Sigmoid colon (tissue), 7 donors: ENCODE measurements around the gene EEFSEC. TPM values are rescaled to one million over a fixed set of nuclear protein-coding genes. Genes with fewer than 3 reads are reported as not detected.

Experiments
- DNase-seq: peaks from one replicate; pipeline ENCODE4 v3.0.0-alpha.2; 2019
- H3K27ac ChIP-seq, 4 donors: fragments of 200-600 bp; sonication (generic); one replicate each; pipeline ENCODE4 v1.5.1; 2016 to 2019; ENCODE audit warnings: mild to moderate bottlenecking in 1 of 4
- H3K27me3 ChIP-seq, 3 donors: fragments of 200-600 bp; sonication (generic); one replicate each; pipeline ENCODE4 v1.5.1; 2019; ENCODE audit warnings: mild to moderate bottlenecking in 1 of 3
- H3K36me3 ChIP-seq, 4 donors: fragments of 200-600 bp; sonication (generic); one replicate each; pipeline ENCODE4 v1.5.1; 2016 to 2019
- H3K4me1 ChIP-seq, 4 donors: fragments of 200-600 bp; sonication (generic); one replicate each; pipeline ENCODE4 v1.5.1; 2017 to 2019
- H3K4me3 ChIP-seq, 4 donors: fragments of 200-600 bp; sonication (generic); one replicate each; pipeline ENCODE4 v1.5.1; 2017 to 2019; ENCODE audit warnings: mild to moderate bottlenecking in 2 of 4, moderate library complexity in 1 of 4
- H3K9me3 ChIP-seq, 4 donors: fragments of 200-600 bp in 3 of 4; sonication (generic) in 3 of 4; one replicate each; pipeline versions ENCODE4 v1.5.1 to v1.6.1; 2013 to 2019
- CTCF ChIP-seq, 4 experiments: fragments of 450-650 bp in 3 of 4; fragments of 200-600 bp in 1 of 4; IDR thresholded peaks; one replicate each; pipeline ENCODE4 v1.5.1; 2016 to 2019; ENCODE audit warnings: antibody characterized with exemption in 4 of 4, mild to moderate bottlenecking in 3 of 4, moderate library complexity in 2 of 4
- EP300 ChIP-seq, 4 donors: sonication (generic); formaldehyde crosslinking; IDR thresholded peaks; one replicate each; pipeline ENCODE4 v1.6.1; 2017; ENCODE audit warnings: antibody characterized with exemption in 4 of 4
- POLR2A ChIP-seq, 2 donors: fragments of 450-650 bp; IDR thresholded peaks; one replicate each; pipeline ENCODE4 v1.6.1; 2016; ENCODE audit warnings: antibody characterized with exemption in 2 of 2, mild to moderate bottlenecking in 2 of 2, moderate library complexity in 2 of 2
- POLR2AphosphoS5 ChIP-seq, 4 donors: sonication (generic); formaldehyde crosslinking; IDR thresholded peaks; one replicate each; pipeline ENCODE4 v1.6.1; 2017; ENCODE audit warnings: antibody characterized with exemption in 4 of 4
- WGBS, 2 donors: extraction: QIAGEN DNeasy Blood & Tissue Kit; methylation state at CpG; one replicate each; pipeline ENCODE4 v1.1.7; 2013; 5-methylcytosine and 5-hydroxymethylcytosine counted together
- intact Hi-C: fragments of 100-400 bp; cut with DNase I; formaldehyde crosslinking; loops from one replicate; pipeline ENCODE4 v1.15.1; 2023
- polyA plus RNA-seq, 3 donors: library from polyadenylated mRNA; stranded (reverse); fragments of 200-250 nt; gene quantifications; one replicate each; pipeline ENCODE4 v1.2.3, GENCODE V29; 2013
- total RNA-seq, 4 donors: library from RNA; depleted of rRNA; stranded (reverse); fragments of >200 nt; gene quantifications; one replicate each; pipeline ENCODE4 v1.1.0, GENCODE V29; 2016
- donor health status: healthy with polysubstance abuse.
- donor health status: Bipolar disorder and iron deficiency.
- donor health status: healthy.

The EEFSEC gene
- total and polyA plus RNA-seq, 7 donors = 5.3 to 16.1 (median 12.2) TPM

- intact Hi-C loops = no loop called here
- H3K4me1 ChIP-seq = no peaks in the 10 kb centered on the region
- no peaks in the 10 kb centered on the region for H3K9me3 ChIP-seq
- H3K36me3 ChIP-seq = no peaks in the 10 kb centered on the region
- H3K4me3 ChIP-seq = no peak overlapping the region
- no peak overlapping the region for H3K27ac ChIP-seq
- H3K27me3 ChIP-seq = peaks cover 0 to 9% (median 0%) of the 10 kb centered on the region in 3 donors
- TF ChIP-seq CTCF (IDR thresholded peaks at IDR 0.05) (no peak), POLR2A (IDR thresholded peaks at IDR 0.05) (no peak), EP300 (IDR thresholded peaks at IDR 0.05) (no peak), POLR2AphosphoS5 (IDR thresholded peaks at IDR 0.05) (no peak)
- WGBS, 2 donors = 56 to 75% methylated on average over 6 of the region's 6 CpGs
- no peak for DNase-seq
These were observed 295.2 kb downstream of the EEFSEC start for GRCh38 chr3:128448491-128448890.

DNA sequence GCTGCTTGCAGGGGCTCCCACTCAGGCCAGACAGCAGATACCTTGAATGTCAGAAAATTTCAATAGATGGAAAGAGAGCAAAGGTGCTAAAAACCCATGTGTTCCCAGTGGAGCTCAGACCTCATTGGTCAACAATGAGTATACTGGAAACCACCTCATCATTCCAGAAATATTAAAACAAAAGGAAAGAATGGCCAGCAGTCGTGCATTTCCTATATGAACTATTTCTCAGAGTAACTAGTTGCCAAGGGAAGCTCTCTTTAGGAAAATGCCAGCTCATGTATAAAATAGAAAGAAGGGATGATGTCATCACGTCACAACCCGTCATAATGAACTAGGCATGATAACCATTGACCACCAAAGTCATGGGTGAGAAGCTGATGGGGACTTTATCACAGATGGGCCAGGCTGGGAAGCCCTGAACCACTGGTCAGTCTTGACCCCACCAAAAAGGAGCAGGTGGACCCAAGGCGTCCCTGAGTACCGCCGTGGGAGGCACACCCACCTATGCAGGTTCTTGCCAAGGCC, 295.9 kb downstream of the EEFSEC start:
- no peaks in the 10 kb centered on the region for H3K36me3 ChIP-seq
- WGBS, 2 donors = 85 to 90% methylated on average over 6 of the region's 6 CpGs
- peaks cover 0 to 16% (median 0%) of the 10 kb centered on the region in 3 donors for H3K27me3 ChIP-seq
- H3K9me3 ChIP-seq = no peaks in the 10 kb centered on the region
- H3K27ac ChIP-seq = no peak overlapping the region
- H3K4me3 ChIP-seq = no peak overlapping the region
- TF ChIP-seq EP300 (IDR thresholded peaks at IDR 0.05) (no peak), CTCF (IDR thresholded peaks at IDR 0.05) (no peak), POLR2AphosphoS5 (IDR thresholded peaks at IDR 0.05) (no peak), POLR2A (IDR thresholded peaks at IDR 0.05) (no peak)
- no peak for DNase-seq
- intact Hi-C loops = no loop called here
- no peaks in the 10 kb centered on the region for H3K4me1 ChIP-seq

- WGBS, 2 donors = 88 to 89% methylated on average over 9 of the region's 9 CpGs
- Histone ChIP-seq H3K36me3 (no peaks in the 10 kb centered on the region), H3K27ac (no peak overlapping the region), H3K9me3 (no peaks in the 10 kb centered on the region), H3K4me1 (no peaks in the 10 kb centered on the region), H3K27me3 (peaks cover 0 to 42% (median 0%) of the 10 kb centered on the region in 3 donors), H3K4me3 (no peak overlapping the region)
- intact Hi-C loops = no loop called here
- TF ChIP-seq CTCF (IDR thresholded peaks at IDR 0.05) (no peak), EP300 (IDR thresholded peaks at IDR 0.05) (no peak), POLR2AphosphoS5 (IDR thresholded peaks at IDR 0.05) (no peak), POLR2A (IDR thresholded peaks at IDR 0.05) (no peak)
- no peak for DNase-seq
These were observed 298.8 kb downstream of the EEFSEC start for GRCh38 chr3:128452120-128452519.

DNA sequence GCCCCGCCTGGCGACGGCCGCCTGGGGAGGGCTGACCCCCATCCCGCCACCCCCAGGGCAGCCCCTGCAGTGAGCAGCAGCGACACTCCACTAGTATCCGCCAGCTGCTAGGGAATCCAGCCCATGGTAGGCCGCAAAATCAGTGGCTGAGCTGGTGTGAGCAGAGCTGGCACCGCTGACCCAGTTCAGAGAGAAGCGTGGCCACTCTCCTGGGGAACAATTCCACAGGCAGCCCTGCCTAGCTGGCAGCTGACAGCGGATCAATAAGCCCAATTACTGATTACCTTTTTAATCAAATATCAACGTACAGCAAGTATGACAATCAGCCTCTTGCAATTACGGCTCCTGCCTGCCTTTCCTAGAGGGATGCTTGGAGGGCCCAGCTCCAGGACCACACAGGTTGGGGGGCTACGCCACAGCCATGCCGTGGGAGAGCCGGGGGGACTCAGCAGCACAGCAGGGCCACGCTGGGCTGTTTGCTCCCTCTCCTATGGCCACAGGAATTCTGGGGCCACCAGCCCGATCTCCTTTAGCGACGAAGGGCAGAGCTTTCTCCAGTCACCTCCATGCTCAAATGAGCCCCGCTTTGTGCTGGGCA, 299.5 kb downstream of the EEFSEC start:
- Histone ChIP-seq H3K4me3 (no peak overlapping the region), H3K27me3 (peaks cover 0 to 42% (median 0%) of the 10 kb centered on the region in 3 donors), H3K27ac (no peak overlapping the region), H3K9me3 (no peaks in the 10 kb centered on the region), H3K36me3 (no peaks in the 10 kb centered on the region), H3K4me1 (no peaks in the 10 kb centered on the region)
- no peak for DNase-seq
- intact Hi-C loops = no loop called here
- TF ChIP-seq CTCF (IDR thresholded peaks at IDR 0.05) (no peak), EP300 (IDR thresholded peaks at IDR 0.05) (no peak), POLR2A (IDR thresholded peaks at IDR 0.05) (no peak), POLR2AphosphoS5 (IDR thresholded peaks at IDR 0.05) (no peak)
- 86 to 90% methylated on average over 21 of the region's 21 CpGs for WGBS, 2 donors
